HEK293T (cell line): ENCODE measurements around the gene AHR.
"Not testable (repeated sequence)": the region's sequence is repeated elsewhere in the genome, so short reads cannot be mapped to it uniquely, and the experiment has no call there.

Experiments
- ARNT ChIP-seq: fragments of 450-650 bp; IDR thresholded peaks from 2 replicates; pipeline ENCODE4 v1.6.1; 2017; ENCODE audit warnings: mild to moderate bottlenecking
- BHLHE40 ChIP-seq: fragments of 450-650 bp; IDR thresholded peaks from 2 replicates; pipeline ENCODE4 v1.6.1; 2016; ENCODE audit warnings: mild to moderate bottlenecking, moderate library complexity, borderline replicate concordance
- FOXA1 ChIP-seq: fragments of 450-650 bp; IDR thresholded peaks from 2 replicates; pipeline ENCODE4 v1.6.1; 2016; ENCODE audit warnings: mild to moderate bottlenecking
- FOXK2 ChIP-seq: fragments of 450-650 bp; IDR thresholded peaks from 2 replicates; pipeline ENCODE4 v1.6.1; 2016; ENCODE audit warnings: mild to moderate bottlenecking
- HDGF ChIP-seq: fragments of 450-650 bp; IDR thresholded peaks from 2 replicates; pipeline ENCODE4 v1.6.1; 2017; ENCODE audit warnings: antibody characterized with exemption, borderline replicate concordance
- SP1 ChIP-seq: fragments of 450-650 bp; IDR thresholded peaks from 2 replicates; pipeline ENCODE4 v1.6.1; 2017
- SUZ12 ChIP-seq: fragments of 450-650 bp; IDR thresholded peaks from 2 replicates; pipeline ENCODE4 v1.6.1; 2016; ENCODE audit warnings: mild to moderate bottlenecking
- TARDBP ChIP-seq: fragments of 450-650 bp; IDR thresholded peaks from 2 replicates; pipeline ENCODE4 v1.6.1; 2016
- ZNF384 ChIP-seq: fragments of 450-650 bp; IDR thresholded peaks from 2 replicates; pipeline ENCODE4 v1.6.1; 2016

- TF ChIP-seq TARDBP, BHLHE40, ZNF384, SUZ12, FOXK2, FOXA1, ARNT, SP1, HDGF: not testable (repeated sequence)
Measured at GRCh38 chr7:17394563-17394962, 96.1 kb downstream of the AHR start.
